Stimulated activated naive CD8-positive, alpha-beta T cell treated with anti-CD3 and anti-CD28 coated beads, Interleukin-15, Interleukin-2, amounts not matched to agents 100 ng/mL and 50 ng/mL, for 24 hours (primary cell): Measurements from ENCODE around the gene WWOX.

Experiments
- H3K27ac Mint-ChIP-seq: one replicate; pipeline ENCODE4 v1.8.0; 2021; ENCODE audit warnings: mild to moderate bottlenecking, mixed read lengths
- H3K27me3 Mint-ChIP-seq: one replicate; pipeline ENCODE4 v1.8.0; 2021; ENCODE audit warnings: mixed read lengths
- H3K36me3 Mint-ChIP-seq: one replicate; pipeline ENCODE4 v1.8.0; 2021; ENCODE audit warnings: low read depth, mixed read lengths
- H3K4me1 Mint-ChIP-seq: one replicate; pipeline ENCODE4 v1.8.0; 2021; ENCODE audit warnings: low read depth, mixed read lengths
- H3K4me3 Mint-ChIP-seq: one replicate; pipeline ENCODE4 v1.8.0; 2021; ENCODE audit warnings: mild to moderate bottlenecking, mixed read lengths
- H3K9me3 Mint-ChIP-seq: one replicate; pipeline ENCODE4 v1.8.0; 2021; ENCODE audit warnings: mixed read lengths

WWOX gene

GRCh38 chr16:78953526-78953925 lies 854.1 kb downstream of the WWOX start:
- H3K27me3 Mint-ChIP-seq: no peaks in the 10 kb centered on the region
- H3K36me3 Mint-ChIP-seq: no peaks in the 10 kb centered on the region
- H3K4me3 Mint-ChIP-seq: no peak overlapping the region
- H3K9me3 Mint-ChIP-seq: no peaks in the 10 kb centered on the region
- H3K4me1 Mint-ChIP-seq: no peaks in the 10 kb centered on the region
- H3K27ac Mint-ChIP-seq: no peak overlapping the region

GRCh38 chr16:78955206-78955605 lies 855.8 kb downstream of the WWOX start:
- Mint-ChIP-seq H3K27ac (no peak overlapping the region), H3K9me3 (peaks cover 4% of the 10 kb centered on the region), H3K36me3 (no peaks in the 10 kb centered on the region)

GRCh38 chr16:78956859-78957258 lies 857.4 kb downstream of the WWOX start:
- H3K4me1 Mint-ChIP-seq: peaks cover 9% of the 10 kb centered on the region
- peaks cover 9% of the 10 kb centered on the region for H3K9me3 Mint-ChIP-seq
- no peaks in the 10 kb centered on the region for H3K27me3 Mint-ChIP-seq
- H3K27ac Mint-ChIP-seq: no peak overlapping the region
- no peaks in the 10 kb centered on the region for H3K36me3 Mint-ChIP-seq
- H3K4me3 Mint-ChIP-seq: no peak overlapping the region

More at GRCh38 chr16:78955206-78955605, 855.8 kb downstream of the WWOX start:
- Mint-ChIP-seq H3K4me3 (no peak overlapping the region), H3K27me3 (no peaks in the 10 kb centered on the region), H3K4me1 (no peaks in the 10 kb centered on the region)

- no peak overlapping the region for H3K4me3 Mint-ChIP-seq
- H3K27me3 Mint-ChIP-seq: no peaks in the 10 kb centered on the region
- H3K36me3 Mint-ChIP-seq: no peaks in the 10 kb centered on the region
- H3K4me1 Mint-ChIP-seq: peaks cover 13% of the 10 kb centered on the region
- H3K27ac Mint-ChIP-seq: no peak overlapping the region
- H3K9me3 Mint-ChIP-seq: peaks cover 9% of the 10 kb centered on the region
Measured at GRCh38 chr16:78957317-78958100, 858.1 kb downstream of the WWOX start.

- peaks cover 13% of the 10 kb centered on the region for H3K36me3 Mint-ChIP-seq
Measured at GRCh38 chr16:78961464-78961863, 862.0 kb downstream of the WWOX start.

GRCh38 chr16:78962457-78962929 lies 863.0 kb downstream of the WWOX start:
- H3K36me3 Mint-ChIP-seq: peaks cover 18% of the 10 kb centered on the region
- H3K4me3 Mint-ChIP-seq: no peak overlapping the region
- peak overlapping the region; percentile 46 for H3K27ac Mint-ChIP-seq
- peaks cover 19% of the 10 kb centered on the region for H3K4me1 Mint-ChIP-seq
- no peaks in the 10 kb centered on the region for H3K27me3 Mint-ChIP-seq
- peaks cover 16% of the 10 kb centered on the region for H3K9me3 Mint-ChIP-seq

More at GRCh38 chr16:78961464-78961863, 862.0 kb downstream of the WWOX start:
- Mint-ChIP-seq H3K4me3 (no peak overlapping the region), H3K9me3 (peaks cover 16% of the 10 kb centered on the region), H3K27ac (peak overlapping the region; percentile 12), H3K4me1 (peaks cover 19% of the 10 kb centered on the region), H3K27me3 (no peaks in the 10 kb centered on the region)

- H3K27ac Mint-ChIP-seq: no peak overlapping the region
- no peaks in the 10 kb centered on the region for H3K27me3 Mint-ChIP-seq
- H3K36me3 Mint-ChIP-seq: peaks cover 15% of the 10 kb centered on the region
- H3K4me3 Mint-ChIP-seq: no peak overlapping the region
- H3K4me1 Mint-ChIP-seq: peaks cover 2% of the 10 kb centered on the region
- peaks cover 11% of the 10 kb centered on the region for H3K9me3 Mint-ChIP-seq
Measured at GRCh38 chr16:78967948-78968347, 868.5 kb downstream of the WWOX start.

GRCh38 chr16:78969721-78970120 lies 870.3 kb downstream of the WWOX start:
- peaks cover 4% of the 10 kb centered on the region for H3K9me3 Mint-ChIP-seq
- no peaks in the 10 kb centered on the region for H3K4me1 Mint-ChIP-seq
- H3K4me3 Mint-ChIP-seq: no peak overlapping the region
- H3K36me3 Mint-ChIP-seq: peaks cover 5% of the 10 kb centered on the region
- H3K27ac Mint-ChIP-seq: no peak overlapping the region
- no peaks in the 10 kb centered on the region for H3K27me3 Mint-ChIP-seq

GRCh38 chr16:78970650-78971049 lies 871.2 kb downstream of the WWOX start:
- peaks cover 4% of the 10 kb centered on the region for H3K9me3 Mint-ChIP-seq
- H3K27ac Mint-ChIP-seq: no peak overlapping the region
- no peaks in the 10 kb centered on the region for H3K4me1 Mint-ChIP-seq
- H3K27me3 Mint-ChIP-seq: no peaks in the 10 kb centered on the region
- H3K36me3 Mint-ChIP-seq: peaks cover 5% of the 10 kb centered on the region
- H3K4me3 Mint-ChIP-seq: no peak overlapping the region

GRCh38 chr16:78972006-78972405 lies 872.6 kb downstream of the WWOX start:
- Mint-ChIP-seq H3K4me3 (no peak overlapping the region), H3K9me3 (peaks cover 4% of the 10 kb centered on the region), H3K27me3 (no peaks in the 10 kb centered on the region), H3K27ac (no peak overlapping the region), H3K4me1 (no peaks in the 10 kb centered on the region), H3K36me3 (peaks cover under 1% of the 10 kb centered on the region)

GRCh38 chr16:78972986-78973385 lies 873.5 kb downstream of the WWOX start:
- Mint-ChIP-seq H3K27me3 (no peaks in the 10 kb centered on the region), H3K9me3 (peaks cover 4% of the 10 kb centered on the region), H3K4me3 (no peak overlapping the region), H3K36me3 (no peaks in the 10 kb centered on the region), H3K27ac (no peak overlapping the region), H3K4me1 (no peaks in the 10 kb centered on the region)

GRCh38 chr16:78976212-78976611 lies 876.8 kb downstream of the WWOX start:
- H3K27me3 Mint-ChIP-seq: no peaks in the 10 kb centered on the region
- no peak overlapping the region for H3K4me3 Mint-ChIP-seq
- no peaks in the 10 kb centered on the region for H3K36me3 Mint-ChIP-seq
- no peaks in the 10 kb centered on the region for H3K4me1 Mint-ChIP-seq
- no peak overlapping the region for H3K27ac Mint-ChIP-seq
- no peaks in the 10 kb centered on the region for H3K9me3 Mint-ChIP-seq

GRCh38 chr16:78980825-78981224 lies 881.4 kb downstream of the WWOX start:
- Mint-ChIP-seq H3K4me1 (no peaks in the 10 kb centered on the region), H3K4me3 (no peak overlapping the region), H3K27ac (no peak overlapping the region), H3K27me3 (no peaks in the 10 kb centered on the region), H3K9me3 (no peaks in the 10 kb centered on the region), H3K36me3 (no peaks in the 10 kb centered on the region)

GRCh38 chr16:78982096-78982744 lies 882.8 kb downstream of the WWOX start:
- H3K4me3 Mint-ChIP-seq: no peak overlapping the region
- H3K36me3 Mint-ChIP-seq: no peaks in the 10 kb centered on the region
- no peaks in the 10 kb centered on the region for H3K27me3 Mint-ChIP-seq
- no peak overlapping the region for H3K27ac Mint-ChIP-seq
- no peaks in the 10 kb centered on the region for H3K9me3 Mint-ChIP-seq
- no peaks in the 10 kb centered on the region for H3K4me1 Mint-ChIP-seq

GRCh38 chr16:78984324-78984723 lies 884.9 kb downstream of the WWOX start:
- H3K4me3 Mint-ChIP-seq: no peak overlapping the region
- no peaks in the 10 kb centered on the region for H3K9me3 Mint-ChIP-seq
- H3K36me3 Mint-ChIP-seq: no peaks in the 10 kb centered on the region
- peaks cover 1% of the 10 kb centered on the region for H3K4me1 Mint-ChIP-seq
- H3K27ac Mint-ChIP-seq: no peak overlapping the region
- H3K27me3 Mint-ChIP-seq: no peaks in the 10 kb centered on the region
